AG08395 (cell line): ENCODE measurements around the gene WDHD1.
A peak's percentile ranks its signal among the peaks of the same experiment; 100 is the strongest.
"Not testable (repeated sequence)": the region's sequence is repeated elsewhere in the genome, so short reads cannot be mapped to it uniquely, and the experiment has no call there.

Experiments used
- DNase-seq: peaks from one replicate; pipeline ENCODE4 v3.0.0; 2012; ENCODE audit warnings: mixed read lengths, low spot score

The WDHD1 gene

GRCh38 chr14:55026793-55027561 is at the start of gene WDHD1, which contains the start of gene SOCS4:
Gene WDHD1, minus strand, starts transcription at chr14:55027099. Its CDS starts 312 bp downstream, at chr14:55026787.
Gene SOCS4, plus strand, starts transcription at chr14:55027236. Its CDS starts 15,806 bp downstream, at chr14:55043042.
- DNase-seq, result peak; percentile 97

DNA sequence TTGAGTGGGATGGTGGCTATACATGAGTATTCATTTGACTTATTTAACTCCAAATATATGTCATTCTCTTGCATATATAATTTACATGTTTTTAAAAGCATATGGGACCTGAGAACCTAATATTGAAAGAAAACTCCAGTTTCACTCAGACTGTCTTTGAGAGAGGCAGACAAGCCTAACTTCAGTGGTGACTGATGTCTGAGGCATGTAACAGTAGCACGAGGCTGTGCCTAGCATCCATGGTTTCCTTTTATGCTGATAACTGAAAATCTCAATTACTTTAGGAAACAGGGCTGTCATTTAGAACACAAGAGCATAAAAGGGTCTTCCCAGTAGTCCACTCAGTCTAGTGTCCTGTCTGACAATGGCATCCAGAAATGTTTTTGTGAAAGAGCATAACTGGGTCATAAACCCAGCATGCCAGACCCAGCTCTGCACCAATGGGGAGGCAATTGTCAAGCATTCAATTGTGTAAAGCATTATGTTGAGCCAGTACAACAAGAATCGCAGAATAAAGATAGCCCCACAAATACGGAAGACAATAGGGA is 48.8 kb upstream of the WDHD1 start:
- peak; percentile 38 for DNase-seq

- DNase-seq, result no peak
These were observed 47.8 kb upstream of the WDHD1 start for GRCh38 chr14:55074662-55075061.

GRCh38 chr14:55073856-55074255 is 47.0 kb upstream of the WDHD1 start:
- DNase-seq, result peak; percentile 69

DNA sequence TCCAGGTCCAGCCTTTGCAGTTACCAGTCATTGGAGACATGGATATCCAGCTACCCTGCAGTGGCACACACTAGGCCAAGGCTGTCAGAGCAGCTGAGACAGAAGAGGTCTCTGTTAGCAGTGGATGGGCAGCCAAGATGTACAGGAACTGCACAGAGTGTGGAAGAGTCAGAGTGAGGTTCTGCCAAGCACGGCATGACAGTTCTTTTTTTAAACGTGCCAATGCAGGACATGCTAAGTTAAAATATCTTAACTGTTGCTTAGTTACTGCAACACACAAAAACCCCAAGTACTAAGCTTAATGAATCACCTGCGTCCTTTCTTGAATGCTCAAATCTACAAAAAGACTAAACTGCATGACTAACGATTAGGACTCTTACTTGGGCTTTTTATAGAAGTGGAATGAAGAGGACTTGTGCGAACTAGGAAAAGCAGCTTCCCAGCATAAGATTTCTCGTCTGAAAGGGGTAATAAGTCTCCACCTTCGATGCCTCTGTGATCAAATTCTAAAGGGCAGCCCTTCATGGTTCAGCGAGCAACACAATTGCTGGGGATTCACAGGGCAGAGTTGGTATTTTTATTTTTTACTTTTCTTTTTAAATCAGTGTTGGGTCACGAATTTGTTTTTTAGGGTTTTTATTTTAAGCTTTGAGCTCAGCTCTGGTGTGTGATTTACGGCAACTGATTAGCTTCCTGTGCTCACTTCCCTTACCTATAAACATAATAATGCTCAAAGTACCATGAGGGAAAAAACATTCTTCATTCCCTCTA is 45.2 kb upstream of the WDHD1 start:
- DNase-seq, result peak; percentile 83

GRCh38 chr14:55070981-55071411 is 44.1 kb upstream of the WDHD1 start:
- DNase-seq, result no peak

GRCh38 chr14:55066223-55066622 is 39.3 kb upstream of the WDHD1 start:
- DNase-seq, result no peak

DNA sequence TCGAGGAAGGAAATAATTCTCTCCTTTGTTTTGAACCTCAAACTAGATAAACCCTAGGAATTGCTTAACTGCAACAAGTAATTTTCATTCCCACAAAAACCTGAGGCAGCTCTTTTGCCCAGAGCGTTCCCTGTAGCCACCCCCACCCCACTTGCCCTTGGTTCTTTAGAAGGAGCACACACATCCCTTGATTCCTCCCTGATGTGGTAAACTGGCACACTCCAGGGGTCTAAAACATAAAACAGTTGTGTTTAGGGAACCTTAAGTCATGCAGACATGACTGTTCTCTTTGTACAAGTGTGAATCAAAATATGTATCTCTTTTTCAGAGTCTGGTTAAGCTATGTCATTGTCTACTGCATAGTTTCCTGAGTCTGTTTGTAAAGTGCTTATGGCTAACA is 38.5 kb upstream of the WDHD1 start:
- DNase-seq, result no peak

GRCh38 chr14:55064896-55065295 is 38.0 kb upstream of the WDHD1 start:
- not testable (repeated sequence) for DNase-seq

DNA sequence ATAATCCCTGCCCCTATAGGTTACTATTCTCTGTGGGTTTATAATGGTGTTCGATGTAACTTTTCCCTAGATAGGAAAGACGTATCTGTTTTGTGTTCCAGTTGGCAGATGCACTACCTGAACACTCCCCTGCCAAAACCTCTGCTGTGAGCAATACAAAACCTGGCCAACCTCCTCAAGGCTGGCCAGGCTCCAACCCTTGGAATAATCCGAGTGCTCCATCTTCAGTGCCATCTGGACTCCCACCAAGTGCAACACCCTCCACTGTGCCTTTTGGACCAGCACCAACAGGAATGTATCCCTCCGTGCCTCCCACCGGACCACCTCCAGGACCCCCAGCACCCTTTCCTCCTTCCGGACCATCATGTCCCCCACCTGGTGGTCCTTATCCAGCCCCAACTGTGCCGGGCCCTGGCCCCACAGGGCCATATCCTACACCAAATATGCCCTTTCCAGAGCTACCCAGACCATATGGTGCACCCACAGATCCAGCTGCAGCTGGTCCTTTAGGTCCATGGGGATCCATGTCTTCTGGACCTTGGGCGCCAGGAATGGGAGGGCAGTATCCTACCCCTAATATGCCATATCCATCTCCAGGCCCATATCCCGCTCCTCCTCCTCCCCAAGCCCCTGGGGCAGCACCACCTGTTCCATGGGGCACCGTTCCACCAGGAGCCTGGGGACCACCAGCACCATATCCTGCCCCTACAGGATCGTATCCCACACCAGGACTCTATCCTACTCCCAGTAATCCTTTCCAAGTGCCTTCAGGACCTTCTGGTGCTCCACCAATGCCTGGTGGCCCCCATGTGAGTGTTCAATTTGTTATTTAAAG is 35.8 kb upstream of the WDHD1 start:
- DNase-seq, result no peak

- DNase-seq, result no peak
These were observed 32.4 kb upstream of the WDHD1 start for GRCh38 chr14:55059333-55059732.

DNA sequence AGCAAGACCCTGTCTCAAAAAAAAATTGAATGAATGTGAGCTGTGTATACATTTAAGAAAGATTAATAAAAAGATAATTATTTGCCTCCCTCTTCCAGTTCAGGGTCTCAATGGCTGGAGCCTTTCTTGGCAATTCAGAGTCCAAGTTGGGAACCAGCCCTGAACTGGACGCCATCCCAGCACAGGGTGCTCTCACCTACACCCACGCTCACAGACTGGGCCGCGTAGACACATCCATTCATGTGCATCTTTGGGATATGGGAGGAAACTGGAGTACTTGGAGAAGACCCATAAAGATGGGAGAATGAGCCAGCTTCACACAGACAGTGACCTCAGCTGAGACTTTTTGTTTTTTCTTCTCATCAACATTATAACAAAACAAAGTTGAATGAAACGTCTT is 31.0 kb upstream of the WDHD1 start:
- DNase-seq, result no peak

DNA sequence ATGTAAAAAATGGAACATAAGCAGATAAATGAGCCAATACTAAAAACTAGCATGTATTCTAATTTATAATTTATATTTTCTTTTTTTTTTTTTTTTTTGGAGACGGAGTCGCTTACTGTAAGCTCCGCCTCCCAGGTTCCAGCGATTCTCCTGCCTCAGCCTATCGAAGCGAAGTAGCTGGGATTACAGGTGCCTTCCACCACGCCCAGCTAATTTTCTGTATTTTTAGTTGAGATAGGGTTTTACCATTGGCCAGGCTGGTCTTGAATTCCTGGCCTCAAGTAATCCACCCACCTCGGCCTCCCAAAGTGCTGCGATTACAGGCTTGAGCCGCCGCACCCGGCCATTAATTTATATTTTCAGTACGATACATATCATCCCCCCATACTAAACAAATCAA is 27.2 kb upstream of the WDHD1 start:
- no peak for DNase-seq

DNA sequence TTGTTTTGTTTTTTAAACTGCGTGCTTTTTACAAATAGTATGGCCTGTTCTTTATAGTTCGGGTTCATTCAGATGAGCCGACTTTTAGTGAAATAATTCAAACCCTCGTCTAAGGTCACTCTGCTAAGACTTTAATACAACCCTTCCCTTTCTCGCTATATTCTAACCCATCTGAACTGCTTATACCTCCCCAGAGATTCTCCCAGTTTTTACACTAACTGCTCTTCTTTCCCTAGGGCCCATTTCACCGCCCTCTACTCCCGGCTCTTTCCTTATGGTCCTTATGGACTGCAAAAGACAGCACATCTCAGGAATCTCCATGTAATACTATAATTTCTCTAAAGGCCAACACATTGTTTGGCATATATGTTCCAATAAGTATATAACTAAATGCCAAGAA is 26.6 kb upstream of the WDHD1 start:
- DNase-seq, result no peak

- no peak for DNase-seq
These were observed 26.1 kb upstream of the WDHD1 start for GRCh38 chr14:55053018-55053417.

- peak; percentile 28 for DNase-seq
These were observed 25.5 kb upstream of the WDHD1 start for GRCh38 chr14:55052269-55052930.

DNA sequence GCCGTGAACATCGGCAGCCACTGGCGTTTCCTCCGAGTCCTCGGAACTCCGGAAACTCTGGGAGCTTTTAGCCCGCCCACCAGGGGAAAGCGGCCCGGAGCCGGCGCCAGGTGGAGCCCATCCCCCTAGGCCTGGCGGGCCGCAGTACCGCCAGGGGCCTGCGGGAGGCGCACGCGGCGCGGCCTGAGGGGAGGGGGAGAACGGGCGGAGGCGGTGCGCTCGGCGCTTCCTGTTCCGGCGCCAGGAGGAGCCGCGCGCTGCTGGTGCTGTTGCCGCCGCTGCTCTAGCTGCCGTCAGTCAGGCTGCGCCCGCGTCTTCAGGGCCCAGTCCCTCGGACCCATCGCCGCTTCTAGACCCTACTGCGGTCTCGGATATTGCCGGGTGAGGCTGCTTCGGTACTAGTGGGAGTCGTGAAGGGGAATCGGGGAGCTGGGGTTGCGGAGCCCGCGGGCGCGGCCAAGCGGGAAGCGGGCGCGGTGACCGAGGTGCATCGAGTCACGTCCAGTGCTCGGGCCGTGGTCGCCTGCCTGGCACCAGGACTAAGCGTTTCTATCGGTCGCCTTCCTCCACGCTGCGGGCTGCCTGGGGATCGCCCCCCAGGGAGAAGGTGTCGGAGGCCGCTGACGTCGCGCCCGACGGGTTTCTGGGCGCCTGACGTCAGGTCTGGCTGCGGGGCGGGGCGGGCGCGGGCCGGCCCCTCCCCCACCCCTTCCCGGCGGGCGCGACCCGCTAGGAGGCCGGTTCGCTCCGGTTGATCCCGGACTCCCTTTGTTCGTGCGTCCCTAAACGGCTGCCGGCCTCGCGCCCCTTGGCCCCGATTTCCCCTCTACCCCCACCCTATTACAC is 24.7 kb upstream of the WDHD1 start, which contains the start of gene MAPK1IP1L:
Gene MAPK1IP1L (plus strand): TSS at position 225 of the 846 bp plus-strand sequence. CDS start 10,037 bp downstream, outside the sequence.
- DNase-seq, result peak; percentile 97

- no peak for DNase-seq
These were observed 24.2 kb upstream of the WDHD1 start for GRCh38 chr14:55051165-55051422.

DNA sequence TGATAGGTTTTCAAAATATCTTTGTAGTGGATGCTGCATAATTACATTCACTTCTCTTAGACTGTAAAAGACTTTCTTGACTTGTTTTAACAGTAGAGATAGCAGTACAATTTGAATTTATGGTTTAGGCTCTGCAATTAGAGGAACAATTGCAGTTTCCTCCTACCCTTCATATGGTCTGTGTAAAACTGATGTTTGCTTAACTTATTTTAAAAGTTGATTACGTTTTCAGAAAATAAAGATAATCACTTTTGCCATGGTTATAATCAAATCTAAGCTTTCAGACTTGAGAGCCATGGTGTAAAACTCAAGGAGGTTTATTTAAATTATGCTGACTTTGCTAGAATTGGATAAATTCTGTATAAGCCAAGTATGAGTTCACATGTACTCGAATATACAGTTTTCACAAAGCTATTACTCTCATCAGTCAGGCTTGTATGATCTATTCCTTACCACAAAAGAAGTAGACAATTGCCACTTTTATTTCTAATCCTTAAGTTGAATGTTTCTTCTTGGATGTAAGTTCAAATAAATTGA is 22.1 kb upstream of the WDHD1 start:
- DNase-seq, result no peak

DNA sequence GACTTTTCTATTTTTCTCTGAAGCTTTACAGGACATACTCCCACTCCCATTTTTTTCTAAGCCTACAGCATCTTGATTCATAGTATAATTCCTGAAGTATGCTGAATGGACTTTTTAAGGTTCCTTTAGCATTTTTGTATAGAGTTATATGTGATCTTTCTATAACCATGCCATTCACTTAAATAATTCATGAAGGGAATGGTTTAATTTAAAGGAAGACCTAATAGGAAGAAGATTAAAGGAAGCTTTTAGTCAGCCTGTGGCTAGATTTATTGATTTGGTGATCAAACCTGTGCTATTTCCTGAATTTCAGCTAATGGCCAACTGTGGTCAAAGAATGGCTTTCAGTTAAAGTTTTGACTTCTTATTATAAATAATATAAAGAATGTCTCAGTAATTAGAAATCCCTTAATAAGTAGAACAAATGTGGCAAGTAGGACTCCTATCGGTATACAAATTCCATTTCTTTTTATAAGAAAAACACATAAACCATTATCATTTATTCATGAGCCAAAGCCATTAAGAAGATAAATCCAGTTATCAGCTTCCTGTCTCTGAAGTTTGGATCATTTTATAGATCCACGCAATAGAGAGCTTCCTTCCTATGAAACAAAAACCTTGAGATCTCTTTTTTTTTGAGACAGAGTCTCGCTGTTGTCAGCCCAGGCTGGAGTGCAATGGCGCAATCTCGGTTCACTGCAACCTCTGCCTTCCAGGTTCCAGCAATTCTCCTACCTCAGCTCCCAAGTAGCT is 20.6 kb upstream of the WDHD1 start:
- no peak for DNase-seq
